Spleen (tissue), 11 donors: ENCODE measurements around the gene FDXR. TPM values are rescaled to one million over a fixed set of nuclear protein-coding genes. Genes with fewer than 3 reads are reported as not detected.

Experiments used
- DNase-seq: peaks from one replicate; pipeline ENCODE4 v3.0.0-alpha.2; 2020
- H3K27ac ChIP-seq, 8 donors: fragments of 200-600 bp; sonication (generic) in 7 of 8; 1 replicate in 4 of 8; 2 replicates in 4 of 8; pipeline versions ENCODE4 v1.5.0 to v1.8.0; 2016 to 2021; ENCODE audit warnings: inconsistent platforms in 4 of 8, mild to moderate bottlenecking in 4 of 8, moderate library complexity in 1 of 8
- H3K27me3 ChIP-seq, 7 donors: fragments of 200-600 bp; sonication (generic) in 6 of 7; replicated peaks in 1 of 7; 1 replicate in 4 of 7; 2 replicates in 3 of 7; pipeline versions ENCODE4 v1.5.0 to v1.8.0; 2016 to 2021; ENCODE audit warnings: inconsistent platforms in 3 of 7, mild to moderate bottlenecking in 1 of 7
- H3K36me3 ChIP-seq, 6 donors: fragments of 200-600 bp; sonication (generic) in 5 of 6; 1 replicate in 4 of 6; 2 replicates in 2 of 6; pipeline versions ENCODE4 v1.5.0 to v1.8.0; 2016 to 2021; ENCODE audit warnings: inconsistent platforms in 2 of 6
- H3K4me1 ChIP-seq, 6 donors: fragments of 200-600 bp; sonication (generic) in 5 of 6; 1 replicate in 3 of 6; 2 replicates in 3 of 6; pipeline versions ENCODE4 v1.5.0 to v1.8.0; 2016 to 2021; ENCODE audit warnings: inconsistent platforms in 3 of 6
- H3K4me3 ChIP-seq, 8 donors: fragments of 200-600 bp; sonication (generic) in 7 of 8; 1 replicate in 4 of 8; 2 replicates in 4 of 8; pipeline versions ENCODE4 v1.5.0 to v1.8.0; 2016 to 2021; ENCODE audit warnings: inconsistent platforms in 4 of 8, mild to moderate bottlenecking in 4 of 8, moderate library complexity in 2 of 8
- H3K9me3 ChIP-seq, 8 donors: fragments of 200-600 bp; sonication (generic) in 7 of 8; 1 replicate in 4 of 8; 2 replicates in 4 of 8; pipeline versions ENCODE4 v1.5.0 to v1.8.0; 2016 to 2021; ENCODE audit warnings: inconsistent platforms in 4 of 8
- POLR2A ChIP-seq, 3 donors: fragments of 450-650 bp; IDR thresholded peaks; one replicate each; pipeline ENCODE4 v1.5.1; 2017; ENCODE audit warnings: antibody characterized with exemption in 3 of 3, mild to moderate bottlenecking in 1 of 3
- POLR2AphosphoS5 ChIP-seq, 3 donors: sonication (generic); formaldehyde crosslinking; IDR thresholded peaks; one replicate each; pipeline ENCODE4 v1.5.1; 2017; ENCODE audit warnings: antibody characterized with exemption in 3 of 3
- WGBS, 5 donors: extraction: QIAGEN DNeasy Blood & Tissue Kit in 3 of 5; methylation state at CpG; one replicate each; pipeline versions ENCODE4 v1.1.5 to v1.1.7; 2013 to 2018; 5-methylcytosine and 5-hydroxymethylcytosine counted together
- intact Hi-C: fragments of 100-400 bp; cut with DNase I; formaldehyde crosslinking; loops from one replicate; pipeline ENCODE4 v1.15.0; 2023; ENCODE audit warnings: low total_unique reads
- polyA plus RNA-seq, 3 donors: library from polyadenylated mRNA; stranded (reverse); fragments of 200-250 nt; gene quantifications; one replicate each; pipeline ENCODE4 v1.2.1, GENCODE V29; 2013
- total RNA-seq, 7 donors: library from RNA; depleted of rRNA in 3 of 7; stranded (reverse); fragments of >200 nt in 3 of 7; fragmentation: NEBNext Ultra II Directional in 4 of 7; extraction: Animal tissue kit (Norgen Biotek cat#: 25700) in 4 of 7; gene quantifications; one replicate each; pipeline versions ENCODE4 v1.1.0 to v1.2.1, GENCODE V29; 2016 to 2021
- TF ChIP-seq, protein P1 (sequence below), 11 experiments: fragments of 200-600 bp in 7 of 11; fragments of 450-650 bp in 4 of 11; sonication (generic) in 4 of 11; IDR thresholded peaks in 8 of 11; conservative IDR thresholded peaks in 3 of 11; 1 replicate in 7 of 11; 2 replicates in 4 of 11; pipeline versions ENCODE4 v1.4.0 to v1.8.0; 2016 to 2021; ENCODE audit warnings: antibody characterized with exemption in 11 of 11, inconsistent platforms in 4 of 11, mild to moderate bottlenecking in 1 of 11
- donor health status: healthy with polysubstance abuse.
- donor health status: DM: no; HTN: no; CAD: no; lungs with moderate emphysema.
- donor health status: DM: no; HTN: no; CAD: no.
- donor health status: Bipolar disorder and iron deficiency.
- donor health status: healthy.
- donor health status: DM: no; HTN: no; CAD: no.
- donor health status: DM: yes; HTN: yes; CAD: no.

FDXR gene
- total and polyA plus RNA-seq, 10 donors = 13.6 to 114 (median 40.9) TPM

DNA sequence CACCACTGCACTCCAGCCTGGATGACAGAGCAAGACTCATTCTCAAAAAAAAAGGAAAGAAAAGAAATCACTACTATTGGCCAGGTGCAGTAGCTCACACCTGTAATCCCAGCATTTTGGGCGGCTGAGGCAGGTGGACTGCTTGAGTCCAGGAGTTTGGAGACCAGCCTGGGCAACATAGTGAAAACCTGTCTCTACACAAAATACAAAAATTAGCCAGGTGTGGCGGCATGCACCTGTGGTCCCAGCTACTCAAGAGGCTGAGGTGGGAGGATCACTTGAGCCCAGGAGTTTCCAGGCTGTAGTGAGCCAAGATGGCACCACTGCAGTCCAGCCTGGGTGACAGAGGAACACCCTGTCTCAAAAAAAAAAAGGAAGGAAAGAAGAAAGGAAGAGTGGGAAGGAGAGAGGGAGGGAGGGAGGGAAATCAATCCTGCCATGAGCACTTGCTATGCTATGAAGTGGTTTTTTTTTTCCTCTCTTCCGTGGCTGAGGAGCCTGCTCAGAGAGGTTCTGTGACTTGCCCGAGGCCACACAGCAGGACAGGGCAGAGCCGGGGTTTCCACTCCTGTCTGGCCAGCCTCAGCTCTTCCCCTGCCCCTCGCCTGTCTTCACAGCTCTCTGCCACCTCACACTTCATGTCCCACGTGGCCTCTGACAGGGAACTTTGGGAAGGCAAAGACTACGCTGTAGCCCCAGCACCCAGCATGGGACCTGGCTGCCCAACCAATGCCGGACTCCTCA, 24.0 kb downstream of the FDXR start:
- Histone ChIP-seq H3K9me3 (no peaks in the 10 kb centered on the region), H3K4me1 (peaks cover 0 to 16% (median 11%) of the 10 kb centered on the region in 6 donors), H3K27ac (no peak overlapping the region), H3K4me3 (no peak overlapping the region), H3K27me3 (peaks cover 0 to 68% (median 36%) of the 10 kb centered on the region in 7 donors), H3K36me3 (no peaks in the 10 kb centered on the region)
- WGBS, 5 donors = 62 to 77% (median 72%) methylated on average over 8 to 9 of the region's 9 CpGs
- TF ChIP-seq POLR2A (IDR thresholded peaks at IDR 0.05) = no peak
- TF ChIP-seq, protein P1, sequence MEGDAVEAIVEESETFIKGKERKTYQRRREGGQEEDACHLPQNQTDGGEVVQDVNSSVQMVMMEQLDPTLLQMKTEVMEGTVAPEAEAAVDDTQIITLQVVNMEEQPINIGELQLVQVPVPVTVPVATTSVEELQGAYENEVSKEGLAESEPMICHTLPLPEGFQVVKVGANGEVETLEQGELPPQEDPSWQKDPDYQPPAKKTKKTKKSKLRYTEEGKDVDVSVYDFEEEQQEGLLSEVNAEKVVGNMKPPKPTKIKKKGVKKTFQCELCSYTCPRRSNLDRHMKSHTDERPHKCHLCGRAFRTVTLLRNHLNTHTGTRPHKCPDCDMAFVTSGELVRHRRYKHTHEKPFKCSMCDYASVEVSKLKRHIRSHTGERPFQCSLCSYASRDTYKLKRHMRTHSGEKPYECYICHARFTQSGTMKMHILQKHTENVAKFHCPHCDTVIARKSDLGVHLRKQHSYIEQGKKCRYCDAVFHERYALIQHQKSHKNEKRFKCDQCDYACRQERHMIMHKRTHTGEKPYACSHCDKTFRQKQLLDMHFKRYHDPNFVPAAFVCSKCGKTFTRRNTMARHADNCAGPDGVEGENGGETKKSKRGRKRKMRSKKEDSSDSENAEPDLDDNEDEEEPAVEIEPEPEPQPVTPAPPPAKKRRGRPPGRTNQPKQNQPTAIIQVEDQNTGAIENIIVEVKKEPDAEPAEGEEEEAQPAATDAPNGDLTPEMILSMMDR (IDR thresholded peaks at IDR 0.05 in 8 of 11, conservative IDR thresholded peaks at IDR 0.05 in 3 of 11) = no peak
- no peak for TF ChIP-seq POLR2AphosphoS5 (IDR thresholded peaks at IDR 0.05)
- no peak for DNase-seq
- intact Hi-C loops = no loop called here

DNA sequence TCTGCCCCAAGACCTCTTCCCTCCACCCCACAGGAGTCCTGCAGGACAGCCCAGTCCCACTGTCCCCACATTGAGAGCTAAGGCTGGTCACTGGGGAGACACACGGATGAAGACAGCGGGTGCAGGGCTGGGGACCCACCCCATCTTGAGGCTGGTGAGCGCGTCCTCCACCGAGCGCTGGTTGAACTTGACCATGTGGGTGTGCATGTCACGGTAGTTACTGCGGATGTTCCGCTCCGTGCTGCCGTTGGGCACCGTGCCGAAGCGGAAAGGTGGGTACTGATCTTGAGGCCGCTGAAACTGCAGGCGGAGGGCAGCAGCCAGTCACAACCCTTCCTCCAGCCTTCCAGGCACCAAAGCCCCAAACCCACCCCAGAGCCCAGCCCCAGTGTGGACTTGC, 26.2 kb downstream of the FDXR start:
- no peak for DNase-seq
- no peak for TF ChIP-seq POLR2AphosphoS5 (IDR thresholded peaks at IDR 0.05)
- TF ChIP-seq, protein P1 (IDR thresholded peaks at IDR 0.05 in 8 of 11, conservative IDR thresholded peaks at IDR 0.05 in 3 of 11) = no peak
- TF ChIP-seq POLR2A (IDR thresholded peaks at IDR 0.05) = no peak
- intact Hi-C loops = no loop called here

DNA sequence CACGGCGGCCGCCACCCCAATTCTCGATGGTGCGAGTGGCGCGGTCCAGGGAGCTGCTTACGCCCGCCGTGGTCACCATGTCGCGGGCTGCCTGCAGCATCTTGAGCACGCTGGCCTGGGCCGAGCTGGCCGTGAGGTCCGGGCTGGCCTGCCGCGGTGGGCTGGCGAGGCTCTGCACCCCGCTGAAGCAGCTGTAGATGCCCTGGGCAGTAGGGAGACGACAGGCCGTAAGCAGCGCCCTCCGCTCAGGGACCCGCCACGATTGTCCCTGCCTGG, 29.5 kb downstream of the FDXR start:
- H3K27ac ChIP-seq = no peak overlapping the region
- intact Hi-C loops = no loop called here
- WGBS, 5 donors = 42 to 67% (median 47%) methylated on average over 1 to 26 of the region's 26 CpGs
- H3K27me3 ChIP-seq = peaks cover 0 to 40% (median 0%) of the 10 kb centered on the region in 7 donors
- peaks cover 0 to 10% (median 0%) of the 10 kb centered on the region in 6 donors for H3K36me3 ChIP-seq
- H3K4me1 ChIP-seq = peaks cover 14 to 37% (median 31%) of the 10 kb centered on the region in 6 donors
- no peaks in the 10 kb centered on the region for H3K9me3 ChIP-seq
- H3K4me3 ChIP-seq = peak overlapping the region in 4 of 8 donors; percentile 15 to 70 (median 45)
- TF ChIP-seq, protein P1 (IDR thresholded peaks at IDR 0.05 in 8 of 11, conservative IDR thresholded peaks at IDR 0.05 in 3 of 11) = no peak
- no peak for TF ChIP-seq POLR2AphosphoS5 (IDR thresholded peaks at IDR 0.05)
- TF ChIP-seq POLR2A (IDR thresholded peaks at IDR 0.05) = no peak
- DNase-seq = no peak

More for the DNA sequence above, 26.2 kb downstream of the FDXR start:
- no peak overlapping the region for H3K4me3 ChIP-seq
- 90 to 96% (median 94%) methylated on average over 16 of the region's 16 CpGs for WGBS, 5 donors
- no peaks in the 10 kb centered on the region for H3K9me3 ChIP-seq
- H3K4me1 ChIP-seq = peaks cover 3 to 20% (median 18%) of the 10 kb centered on the region in 6 donors
- peaks cover 0 to 67% (median 20%) of the 10 kb centered on the region in 7 donors for H3K27me3 ChIP-seq
- no peak overlapping the region for H3K27ac ChIP-seq
- H3K36me3 ChIP-seq = no peaks in the 10 kb centered on the region

DNA sequence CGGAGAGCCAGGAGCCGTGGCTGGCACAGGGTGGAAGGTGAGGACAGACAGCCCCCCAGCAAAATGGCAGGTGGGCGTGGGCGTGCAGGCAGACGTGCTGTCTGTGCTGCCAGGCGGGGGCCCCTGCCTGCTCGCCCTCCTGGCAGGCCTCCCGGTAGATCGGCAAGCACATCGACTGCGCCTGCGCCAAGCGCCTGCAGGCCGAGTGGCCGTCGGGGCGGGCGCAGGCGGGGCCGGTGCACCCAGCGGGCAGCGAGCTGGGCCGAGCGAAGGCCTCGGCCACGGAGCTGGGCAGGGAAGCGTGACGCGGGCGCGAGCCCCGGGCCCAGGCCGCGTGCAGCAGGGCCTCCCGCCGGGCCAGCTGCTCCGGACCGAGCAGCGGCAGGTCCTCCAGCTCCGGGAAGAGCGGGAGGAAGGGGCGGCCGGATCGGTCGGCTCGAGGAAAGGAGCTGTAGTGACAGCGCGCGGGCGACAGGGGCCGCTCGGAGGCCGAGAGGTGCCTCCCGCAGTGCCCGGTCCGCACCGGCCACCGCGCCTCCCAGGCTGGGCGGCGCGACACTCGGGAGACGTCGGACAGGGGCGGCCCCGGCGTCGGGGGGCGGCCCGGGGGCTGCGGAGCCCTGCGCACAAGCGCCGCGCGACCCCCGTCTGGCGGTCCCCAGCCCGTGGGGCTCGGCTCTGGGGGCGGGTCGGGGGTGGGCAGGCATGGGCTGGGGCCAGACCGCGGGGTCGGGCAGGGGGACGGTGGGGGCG, 30.0 kb downstream of the FDXR start:
- Histone ChIP-seq H3K4me1 (peaks cover 14 to 37% (median 31%) of the 10 kb centered on the region in 6 donors), H3K4me3 (peak overlapping the region in 7 of 8 donors; percentile 14 to 70 (median 35)), H3K27me3 (peaks cover 0 to 40% (median 0%) of the 10 kb centered on the region in 7 donors), H3K9me3 (no peaks in the 10 kb centered on the region), H3K27ac (peak overlapping the region in 2 of 8 donors; percentile 28 to 55), H3K36me3 (peaks cover 0 to 15% (median 0%) of the 10 kb centered on the region in 6 donors)
- DNase-seq = no peak
- TF ChIP-seq, protein P1 (IDR thresholded peaks at IDR 0.05 in 8 of 11, conservative IDR thresholded peaks at IDR 0.05 in 3 of 11) = peak in 9 of 11 experiments; percentile 32 to 75 (median 62)
- TF ChIP-seq POLR2AphosphoS5 (IDR thresholded peaks at IDR 0.05) (peak in 2 of 3 donors; percentile 13 to 37), POLR2A (IDR thresholded peaks at IDR 0.05) (no peak)
- 5 to 15% (median 6%) methylated on average over 4 to 88 of the region's 88 CpGs; no CpG with 5 or more reads in 1 of the 5 donors for WGBS, 5 donors
- intact Hi-C loops = no loop called here
